ENCODE measurements around the gene NDUFB10.

NDUFB10 gene

DNA sequence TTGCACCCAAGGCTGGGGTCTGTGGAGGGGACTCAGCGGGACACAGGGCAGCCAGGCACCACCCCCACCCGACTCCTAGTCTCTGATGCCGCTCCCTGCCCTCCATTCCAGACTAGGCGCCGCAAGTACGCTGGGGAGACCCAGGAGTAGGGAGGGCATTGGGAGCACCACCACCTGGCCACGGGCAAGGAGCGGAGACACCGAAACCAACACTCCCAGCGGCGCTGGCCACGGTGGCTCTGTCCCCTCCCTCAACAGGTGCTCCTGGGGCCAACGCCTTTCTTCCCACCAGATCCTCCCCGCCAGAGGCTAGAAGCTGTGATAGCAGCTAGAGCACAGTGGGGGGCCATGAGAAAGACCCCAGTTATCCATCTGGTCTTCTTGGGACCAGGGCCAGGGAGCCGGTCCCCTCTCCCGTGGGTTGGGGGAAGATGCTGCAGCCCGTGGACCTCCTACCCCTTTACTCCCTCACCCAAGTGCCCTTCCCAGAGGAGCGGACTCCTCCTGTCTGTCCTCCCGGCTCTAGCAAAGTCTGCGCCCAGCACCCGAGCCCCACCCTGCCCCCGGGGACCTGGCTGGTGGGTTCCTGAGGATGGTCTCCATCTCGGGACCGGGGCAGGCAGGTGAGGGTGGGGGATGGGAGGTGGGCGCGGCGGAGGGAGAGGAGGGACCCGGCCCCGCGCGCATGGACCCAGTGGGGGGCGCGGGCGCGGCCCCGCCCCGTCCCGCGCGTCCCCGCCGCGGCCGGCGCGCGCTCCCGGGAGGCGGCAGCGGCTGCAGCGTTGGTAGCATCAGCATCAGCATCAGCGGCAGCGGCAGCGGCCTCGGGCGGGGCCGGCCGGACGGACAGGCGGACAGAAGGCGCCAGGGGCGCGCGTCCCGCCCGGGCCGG is 30.1 kb downstream of the NDUFB10 start, which contains the start of gene SYNGR3:
SYNGR3 (plus strand) TSS at position 762 of the 892 bp plus-strand sequence. CDS start 133 bp downstream, outside the sequence.
- DNase-seq: no peak

DNA sequence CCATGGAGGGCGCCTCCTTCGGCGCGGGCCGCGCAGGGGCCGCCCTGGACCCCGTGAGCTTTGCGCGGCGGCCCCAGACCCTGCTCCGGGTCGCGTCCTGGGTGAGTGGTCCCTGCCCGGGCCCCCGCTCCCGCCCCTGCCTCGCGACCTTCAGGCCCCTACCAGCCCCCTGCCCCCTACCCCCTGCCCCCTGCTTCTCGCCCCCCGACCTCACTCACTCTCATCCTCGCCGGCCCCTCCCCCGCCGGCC is 30.7 kb downstream of the NDUFB10 start:
- DNase-seq: no peak

DNA sequence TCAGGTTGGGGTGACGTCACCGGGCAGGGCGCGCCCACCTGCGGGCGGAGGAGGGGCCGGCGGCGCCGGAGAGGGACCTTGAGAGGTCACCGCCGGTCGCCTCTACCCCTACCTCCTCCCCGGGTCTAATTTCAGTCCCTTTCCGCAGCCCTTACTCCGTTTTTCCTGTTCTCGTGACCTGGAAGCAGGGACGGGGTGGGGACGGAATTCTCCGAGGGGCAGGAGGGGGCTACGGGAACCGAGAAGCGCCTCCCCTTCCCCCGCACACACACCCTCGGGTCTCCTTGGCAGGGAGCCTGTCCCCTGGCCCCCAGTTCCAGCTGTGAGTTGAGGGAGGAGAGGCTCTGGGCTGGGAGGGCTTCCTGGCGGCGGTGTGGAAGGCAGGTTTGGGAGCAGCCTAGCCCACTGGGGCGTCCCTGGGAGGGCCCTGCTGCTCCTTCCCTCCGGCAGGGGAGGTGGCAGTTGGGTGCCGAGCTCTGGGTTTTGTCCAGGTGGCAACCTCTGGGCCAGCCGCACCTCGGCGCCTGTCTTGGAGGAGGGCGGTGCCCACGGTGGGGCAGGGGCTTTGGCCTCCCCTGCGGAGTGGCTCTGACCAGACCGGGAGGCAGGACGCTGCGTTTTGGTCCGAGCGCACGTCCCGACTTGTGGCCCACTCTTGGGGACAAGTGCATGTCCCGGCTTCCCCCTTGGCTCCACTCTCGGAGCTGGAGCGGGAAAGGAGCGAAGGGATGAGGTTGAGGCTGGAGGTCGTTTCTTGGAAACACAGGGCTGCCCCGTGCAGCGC is 31.2 kb downstream of the NDUFB10 start:
- DNase-seq: no peak

DNA sequence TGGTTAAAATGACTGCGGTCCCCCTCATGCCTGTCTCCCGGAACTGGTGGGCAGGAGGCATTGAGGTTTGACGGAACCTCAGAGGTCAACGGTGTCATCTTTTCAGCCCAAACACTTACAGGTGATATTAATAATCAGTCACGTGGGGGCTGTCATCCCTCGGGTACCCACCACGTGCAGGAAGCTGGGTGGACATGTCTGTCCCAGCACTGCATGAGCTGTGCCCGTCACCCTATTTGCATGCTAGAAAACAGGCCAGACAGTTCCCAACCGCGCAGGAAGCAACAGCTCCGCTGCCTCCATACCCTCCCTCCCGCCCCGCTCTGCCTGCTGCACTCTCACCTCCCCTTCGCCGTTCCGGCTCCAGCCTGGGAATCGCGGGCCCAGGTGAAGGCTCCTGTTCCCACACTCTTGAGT is 31.8 kb downstream of the NDUFB10 start:
- DNase-seq: no peak

DNA sequence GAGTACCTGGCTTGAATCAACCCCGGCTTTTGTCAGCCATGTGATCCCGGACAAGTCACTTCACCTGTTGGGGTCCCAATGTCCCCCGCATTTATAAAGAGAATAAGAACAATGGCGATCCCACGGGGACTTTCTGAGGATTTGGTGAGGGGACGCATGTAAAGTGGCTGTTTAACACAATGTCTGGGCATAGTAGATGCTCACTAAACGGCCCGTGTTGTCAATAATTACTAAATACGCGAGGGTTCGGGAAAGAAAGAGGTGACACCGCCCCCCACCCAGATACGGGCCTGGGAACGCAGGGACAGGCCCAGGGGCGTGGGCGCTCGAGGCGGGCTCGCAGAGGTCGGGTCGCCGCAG is 32.2 kb downstream of the NDUFB10 start:
- no peak for DNase-seq

DNA sequence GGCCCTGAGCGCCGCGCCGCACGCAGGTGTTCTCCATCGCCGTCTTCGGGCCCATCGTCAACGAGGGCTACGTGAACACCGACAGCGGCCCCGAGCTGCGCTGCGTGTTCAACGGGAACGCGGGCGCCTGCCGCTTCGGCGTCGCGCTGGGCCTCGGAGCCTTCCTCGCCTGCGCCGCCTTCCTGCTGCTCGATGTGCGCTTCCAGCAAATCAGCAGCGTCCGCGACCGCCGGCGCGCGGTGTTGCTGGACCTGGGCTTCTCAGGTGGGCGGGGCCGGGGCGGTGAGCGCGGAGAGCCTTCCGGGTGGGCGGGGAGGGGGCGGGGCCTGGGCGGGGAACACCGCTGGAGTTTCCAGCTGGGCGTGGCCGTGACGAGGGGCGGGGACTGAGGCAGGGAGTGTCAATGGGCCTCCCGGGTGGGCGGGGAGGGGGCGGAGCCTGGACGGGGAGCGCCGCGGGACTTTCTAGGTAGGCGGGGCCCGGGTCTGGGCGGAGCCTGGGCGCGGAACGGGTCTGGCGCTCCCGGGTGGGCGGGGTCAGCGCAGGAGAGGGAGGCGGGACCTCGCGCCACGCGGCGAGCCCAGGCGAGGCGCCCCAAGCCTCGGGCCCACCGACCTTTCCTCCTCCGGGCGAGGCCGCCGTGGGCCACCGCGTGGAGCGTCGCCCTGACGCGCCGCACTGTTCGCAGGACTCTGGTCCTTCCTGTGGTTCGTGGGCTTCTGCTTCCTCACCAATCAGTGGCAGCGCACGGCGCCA is 32.8 kb downstream of the NDUFB10 start:
- peak; percentile 50 for DNase-seq

DNA sequence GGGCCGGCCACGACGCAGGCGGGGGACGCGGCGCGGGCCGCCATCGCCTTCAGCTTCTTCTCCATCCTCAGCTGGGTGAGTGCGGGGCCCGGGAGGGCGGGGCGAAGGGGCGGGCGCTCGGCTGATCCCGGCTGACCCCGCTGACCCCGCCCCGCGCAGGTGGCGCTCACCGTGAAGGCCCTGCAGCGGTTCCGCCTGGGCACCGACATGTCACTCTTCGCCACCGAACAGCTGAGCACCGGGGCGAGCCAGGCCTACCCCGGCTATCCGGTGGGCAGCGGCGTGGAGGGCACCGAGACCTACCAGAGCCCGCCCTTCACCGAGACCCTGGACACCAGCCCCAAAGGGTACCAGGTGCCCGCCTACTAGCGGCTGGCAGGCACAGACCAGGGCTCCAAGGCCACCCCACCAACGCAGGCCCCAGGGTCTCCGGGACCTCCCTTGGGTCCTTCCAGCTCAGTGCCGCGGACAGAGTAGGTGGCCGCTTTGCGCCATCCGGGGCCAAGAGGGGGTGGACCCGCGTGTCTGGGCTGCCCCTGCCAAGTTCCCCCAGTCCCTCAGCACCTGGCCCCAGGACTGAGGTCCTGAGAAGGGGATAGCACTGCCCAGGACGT is 33.5 kb downstream of the NDUFB10 start:
- DNase-seq: no peak

DNA sequence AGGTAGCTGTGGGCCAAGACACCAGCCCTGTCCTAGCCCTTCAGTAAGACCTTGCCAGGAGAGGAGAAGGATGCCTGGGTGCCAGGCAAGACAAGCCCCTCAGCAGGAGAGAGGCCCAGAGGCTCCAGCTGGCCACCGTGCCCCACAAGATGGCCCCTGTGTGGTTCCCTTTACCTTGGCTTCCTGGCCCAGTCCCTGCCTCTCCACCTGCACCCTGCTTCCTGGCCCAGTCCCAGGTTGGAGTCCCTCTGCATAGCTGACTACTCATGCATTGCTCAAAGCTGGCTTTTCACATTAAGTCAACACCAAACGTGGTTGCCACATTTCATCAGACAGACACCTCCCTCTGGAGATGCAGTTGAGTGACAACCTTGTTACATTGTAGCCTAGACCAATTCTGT is 34.4 kb downstream of the NDUFB10 start:
- DNase-seq: peak; percentile 46

DNA sequence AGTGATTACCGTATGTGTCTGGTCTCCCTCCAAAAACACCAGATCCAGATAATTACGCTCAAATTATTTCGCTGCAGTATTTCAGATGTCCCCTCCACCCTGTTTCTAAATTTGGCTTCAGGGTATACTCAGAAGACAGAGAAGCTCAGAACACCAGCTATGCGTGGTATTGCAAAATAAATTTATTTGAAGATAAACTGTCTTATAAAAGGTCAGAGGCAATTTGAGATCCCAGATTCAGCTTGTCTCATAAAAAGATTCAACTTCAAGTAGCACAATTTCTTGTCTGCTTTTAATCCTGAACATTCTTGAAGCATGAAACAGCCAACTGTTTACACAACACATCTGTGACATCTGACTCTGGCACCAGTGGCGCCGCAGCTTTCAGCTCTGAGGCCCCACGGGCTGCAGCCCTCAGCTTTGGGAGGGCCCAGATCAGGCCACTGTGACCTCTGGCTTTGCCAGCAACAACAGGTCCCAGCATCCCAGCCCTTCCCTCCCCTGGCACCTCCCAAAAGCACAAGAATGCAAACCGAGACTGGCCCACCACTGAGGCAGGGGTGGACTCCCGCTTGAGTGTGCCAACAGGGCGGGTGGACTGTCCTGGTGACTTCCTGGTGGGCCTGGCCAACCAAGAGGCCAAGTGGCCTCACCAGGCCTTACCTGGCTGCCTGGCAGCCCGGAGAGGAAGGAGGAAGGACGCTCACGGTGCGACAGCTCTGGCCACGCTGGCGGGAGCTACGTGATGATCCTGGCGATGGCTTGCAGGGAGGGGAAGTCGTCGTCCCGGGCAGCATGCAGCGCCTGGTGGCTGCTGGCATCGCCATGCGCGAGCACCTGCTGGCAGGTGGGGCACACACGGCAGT is 38.4 kb downstream of the NDUFB10 start:
- DNase-seq: no peak

DNA sequence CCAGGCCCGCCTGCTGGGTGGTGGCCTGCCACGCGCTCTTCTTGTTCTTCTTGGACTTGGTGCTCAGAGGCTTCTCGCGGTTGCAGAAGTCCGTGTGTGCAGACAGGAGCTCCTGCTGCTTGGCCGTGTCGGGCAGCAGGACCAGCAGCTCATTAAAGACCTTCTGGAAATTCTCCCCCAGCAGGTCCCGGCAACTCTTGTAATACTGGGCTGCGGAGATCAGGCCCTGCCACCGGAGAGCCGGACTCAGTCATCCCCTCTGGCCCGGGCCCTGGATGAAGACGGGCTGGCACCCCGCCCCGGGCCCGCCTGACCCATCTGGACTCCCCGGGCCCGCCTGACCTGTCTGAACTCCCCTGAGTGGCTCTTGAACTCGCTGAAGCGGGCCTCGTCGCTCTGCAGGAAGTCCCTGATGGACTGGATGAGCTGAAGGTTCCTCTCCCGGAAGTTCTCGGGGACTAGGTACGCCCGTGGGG is 39.1 kb downstream of the NDUFB10 start:
- DNase-seq: no peak

DNA sequence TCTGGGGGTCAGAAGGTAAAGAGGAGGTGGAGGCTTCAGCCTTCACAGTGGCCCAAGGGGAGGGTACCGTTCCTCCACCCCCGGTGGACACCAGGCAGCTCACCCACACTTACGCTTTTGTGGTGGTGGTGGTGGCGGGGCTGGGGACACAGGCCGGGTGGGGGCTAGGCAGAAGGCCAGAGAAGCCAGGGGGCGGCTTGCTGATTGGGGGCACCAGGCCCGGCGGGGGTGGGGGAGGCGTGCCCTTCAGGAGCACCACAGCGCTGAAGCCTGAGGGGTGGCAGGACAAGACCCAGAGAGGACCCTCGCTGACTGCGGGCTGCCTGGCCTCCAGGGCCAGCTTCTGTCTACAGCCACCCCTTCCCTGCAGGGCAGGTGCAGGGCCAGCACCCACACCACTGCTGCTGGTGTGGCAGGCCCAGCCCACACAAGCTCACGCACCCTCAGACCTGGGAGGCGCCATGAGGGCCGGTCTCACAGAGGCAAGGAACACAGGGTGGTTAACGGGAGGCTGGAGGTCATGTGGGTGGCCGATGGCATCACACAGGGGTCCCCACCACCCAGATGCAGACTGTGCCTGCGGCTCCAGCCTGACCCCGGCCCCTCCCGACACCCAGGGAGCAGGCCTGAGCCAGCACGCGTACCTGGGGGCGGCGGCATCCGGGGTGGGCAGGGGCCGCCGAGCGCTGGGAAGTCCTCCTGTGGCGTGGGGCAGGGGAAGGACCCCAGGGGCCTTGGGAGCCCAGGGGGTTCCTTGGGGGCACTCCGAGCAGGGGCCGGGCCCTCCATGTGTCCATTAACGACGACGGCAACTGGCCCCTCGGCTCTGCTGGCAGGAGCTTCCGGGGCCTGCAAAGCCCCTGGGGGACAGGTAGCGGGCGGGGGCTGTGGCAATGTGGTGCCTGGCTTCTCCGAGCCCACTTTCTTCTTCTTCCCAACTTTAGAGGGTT is 39.8 kb downstream of the NDUFB10 start:
- no peak for DNase-seq

DNA sequence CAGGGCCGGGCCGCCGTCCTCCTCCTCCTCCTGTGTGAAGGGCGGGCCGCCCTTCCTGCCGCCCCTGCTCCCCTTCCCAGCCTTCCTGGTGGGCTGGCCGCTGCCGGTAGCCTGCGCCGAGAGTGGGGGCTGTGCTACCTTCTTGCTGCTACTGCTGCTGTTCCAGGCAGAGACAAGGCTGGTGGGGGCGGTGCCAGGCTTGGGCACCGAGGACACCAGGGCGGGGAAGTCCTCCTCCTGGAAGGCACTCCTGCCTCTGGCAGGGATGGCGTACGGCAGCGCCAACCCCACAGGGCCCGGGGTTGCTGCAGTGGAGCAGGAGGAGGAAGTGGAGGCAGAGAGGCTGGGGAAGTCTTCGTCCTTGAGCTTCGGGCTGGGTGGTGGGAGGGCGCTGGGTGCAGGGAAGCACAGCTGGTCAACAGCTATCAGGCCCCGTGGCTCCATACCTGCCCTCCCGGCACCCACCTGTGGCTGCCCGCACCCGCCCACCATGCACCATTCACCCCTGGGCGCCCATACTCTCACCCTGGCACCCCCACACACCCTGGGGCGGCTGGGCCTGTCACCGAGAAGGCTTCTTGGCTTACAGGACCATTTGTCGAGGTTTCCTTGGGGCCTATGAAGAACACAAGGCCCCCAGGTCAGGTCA is 40.7 kb downstream of the NDUFB10 start:
- no peak for DNase-seq

DNA sequence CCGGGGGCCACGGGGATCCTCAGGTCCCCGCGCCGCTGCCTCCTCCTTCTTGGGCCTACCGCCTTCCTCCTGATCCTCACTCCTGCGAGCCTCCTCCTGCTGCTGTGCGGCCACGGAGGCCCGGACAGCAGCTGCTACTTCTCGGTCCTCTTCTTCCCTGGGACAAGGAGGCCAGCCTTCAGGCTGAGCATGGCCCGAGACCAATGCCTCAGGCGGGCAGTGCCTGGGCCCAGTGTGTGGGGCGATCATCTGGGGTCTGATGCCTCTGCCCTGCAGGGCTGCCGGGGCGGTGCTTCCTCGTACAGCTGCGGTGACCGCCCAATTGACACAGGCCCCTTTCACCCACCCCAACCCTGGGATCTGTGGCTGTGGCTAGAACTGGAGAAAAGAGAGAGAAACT is 41.7 kb downstream of the NDUFB10 start:
- no peak for DNase-seq

DNA sequence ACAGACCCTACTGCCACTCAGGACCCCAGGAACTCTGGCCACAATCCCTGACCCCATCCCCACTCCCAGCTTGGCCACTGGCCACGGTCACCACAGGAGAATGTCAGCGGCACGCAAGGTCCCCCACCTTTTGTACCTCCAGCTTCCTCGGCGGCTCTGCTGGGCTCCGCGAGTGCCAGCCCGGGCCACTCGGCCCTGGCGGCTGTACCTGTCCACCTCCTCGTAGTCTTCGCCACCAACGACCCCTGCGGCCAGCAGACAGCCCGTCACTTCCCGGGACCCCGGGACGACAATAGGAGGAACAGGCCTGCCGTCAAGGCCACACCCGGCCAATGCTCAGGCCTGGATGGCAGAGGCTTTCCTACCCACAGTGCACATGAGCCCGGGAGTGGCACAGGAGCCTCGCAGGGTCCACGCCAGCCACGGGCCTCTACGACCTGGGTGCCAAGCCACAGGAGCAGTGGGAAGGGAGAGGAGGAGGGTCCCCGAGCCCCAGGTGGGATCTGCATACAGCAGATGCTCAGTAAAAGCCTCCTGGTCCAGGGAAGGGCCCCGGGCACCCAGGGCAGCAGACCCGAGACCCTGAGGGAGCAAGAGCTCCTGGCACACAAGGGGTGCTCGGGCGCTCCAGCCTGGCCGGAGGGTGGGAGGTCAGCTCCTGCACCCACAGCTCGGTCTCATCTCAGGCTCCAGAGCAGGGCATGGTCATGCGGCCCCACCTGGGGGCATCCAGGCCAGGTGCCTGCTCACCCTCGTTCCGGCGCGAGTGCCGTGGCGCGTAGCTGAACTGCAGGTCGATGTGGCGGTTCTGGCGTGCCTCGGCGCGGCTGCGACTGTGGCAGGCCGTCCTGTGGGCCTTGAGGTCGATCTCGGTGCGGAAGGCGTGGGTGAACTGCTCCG is 42.4 kb downstream of the NDUFB10 start:
- no peak for DNase-seq

DNA sequence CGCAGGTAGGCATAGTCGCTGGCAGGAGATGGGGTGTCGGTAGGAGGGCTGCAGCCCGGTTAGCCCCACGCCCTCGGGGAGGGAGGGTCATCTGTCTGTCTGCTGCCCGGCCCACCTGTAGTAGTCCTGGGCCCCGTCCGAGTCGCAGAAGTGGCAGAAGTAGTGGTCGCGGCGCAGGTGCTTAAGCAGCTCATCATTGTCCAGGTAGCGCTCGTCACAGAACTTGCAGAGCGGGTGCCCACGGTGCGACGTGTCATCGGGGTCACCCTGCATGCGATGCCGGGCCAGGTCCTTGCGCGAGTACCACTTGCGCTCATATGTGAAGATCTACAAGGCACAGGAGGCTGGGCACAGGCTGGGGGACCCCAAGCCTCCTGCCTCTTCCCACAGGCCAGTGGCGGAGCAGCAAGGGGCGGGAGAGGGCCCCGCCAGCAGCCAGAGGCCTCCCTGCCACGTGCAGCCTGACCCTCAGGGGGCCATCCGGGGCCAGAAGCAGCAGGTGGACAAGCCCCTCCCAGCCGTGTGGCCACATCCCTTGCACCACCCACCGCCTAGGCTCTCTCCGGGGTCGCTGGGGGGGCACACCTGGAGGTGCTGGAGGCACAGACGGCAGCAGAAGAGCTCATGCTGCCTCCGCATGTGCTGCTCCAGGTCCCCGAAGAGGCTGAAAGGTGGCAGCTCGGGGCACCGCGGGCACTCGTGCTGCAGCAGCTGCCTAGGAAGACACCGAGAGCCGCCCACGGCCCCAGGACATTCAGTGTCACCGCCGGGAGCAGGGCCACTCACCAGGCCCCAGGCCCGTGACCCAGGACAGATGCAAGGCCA is 43.3 kb downstream of the NDUFB10 start:
- DNase-seq: no peak

DNA sequence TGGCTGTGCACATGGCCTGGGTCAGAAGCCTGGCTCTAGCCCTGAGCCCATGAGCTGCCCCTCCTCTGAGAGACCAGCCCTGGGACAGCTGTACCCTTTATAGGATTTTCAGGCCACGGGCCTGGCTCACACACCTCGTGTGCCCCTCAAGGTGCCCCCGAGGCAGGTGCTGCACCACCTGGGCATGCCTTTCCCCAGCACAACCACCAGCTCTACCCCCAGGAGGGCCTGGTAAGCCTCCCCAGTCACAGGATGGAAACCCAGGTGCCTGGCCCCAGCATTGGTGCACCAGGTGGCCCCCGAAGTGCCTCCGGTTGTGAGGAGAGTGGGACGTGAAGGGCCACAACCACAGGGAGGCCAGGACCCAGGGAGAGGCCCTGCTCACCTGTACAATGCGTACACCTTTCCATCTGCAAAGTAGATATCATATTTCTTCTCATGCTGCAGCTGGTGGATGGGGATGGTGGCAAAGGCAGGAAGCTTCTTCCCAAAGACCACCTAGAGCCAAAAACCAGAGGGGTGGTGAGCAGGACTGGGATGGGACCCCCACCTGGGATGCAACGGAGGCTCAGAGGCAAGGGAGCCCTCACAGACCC is 44.0 kb downstream of the NDUFB10 start:
- DNase-seq: no peak

DNA sequence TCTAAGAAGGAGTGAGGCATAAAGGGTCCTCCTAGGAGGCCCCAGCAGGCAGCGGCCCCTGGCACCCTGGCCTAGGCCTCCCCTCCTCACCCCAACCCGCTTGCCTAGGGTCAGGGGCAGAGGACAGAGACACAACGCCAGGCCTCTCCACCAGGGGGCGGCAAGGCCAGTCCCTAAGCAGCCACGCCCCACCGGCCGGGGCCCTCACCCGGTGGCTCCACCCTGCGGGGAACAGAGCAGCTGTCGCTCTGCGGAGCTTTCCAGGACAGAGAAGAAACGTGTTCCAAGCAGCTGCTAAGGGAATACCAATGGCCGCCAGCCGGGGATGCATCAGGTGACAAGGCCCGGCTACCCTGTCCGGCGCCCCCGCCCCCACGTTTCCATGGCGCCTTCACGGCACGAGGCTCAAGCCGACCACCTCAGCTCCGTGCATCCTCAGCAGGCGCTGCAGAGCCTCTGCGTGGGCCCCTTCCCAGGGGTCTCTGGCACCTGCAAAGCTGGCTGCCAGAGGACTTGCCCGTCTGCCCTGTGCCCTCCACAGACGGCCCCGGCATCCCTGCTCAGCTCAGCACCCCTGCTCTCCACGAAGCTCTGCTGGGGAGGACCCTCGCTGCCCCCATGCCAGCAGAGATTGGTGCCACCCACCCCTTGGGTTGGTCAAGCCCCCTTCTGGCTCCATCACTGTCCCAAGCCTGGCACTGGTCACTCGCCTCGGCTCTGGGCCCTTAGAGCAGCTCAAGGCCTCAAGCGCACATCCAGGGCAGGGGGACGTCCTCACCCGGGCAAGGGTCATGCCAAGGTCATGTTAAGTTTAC is 44.7 kb downstream of the NDUFB10 start:
- DNase-seq: peak; percentile 86
